Pancreas (tissue), 10 donors: ENCODE results near the gene RARG. TPM values are rescaled to one million over a fixed set of nuclear protein-coding genes. Genes with fewer than 3 reads are reported as not detected.

ENCODE experiments used
- ATAC-seq, 4 donors: fragments of 200-7000 bp; cut with Tn5 transposase; one replicate each; pipeline versions ENCODE4 v1.8.0 to v1.9.1; 2020; ENCODE audit warnings: mild to moderate bottlenecking in 4 of 4, moderate library complexity in 4 of 4
- DNase-seq, 6 donors: peaks; one replicate each; pipeline ENCODE4 v3.0.0-alpha.2; 2020
- FAIRE-seq: peaks from 2 replicates; lab custom pipeline; 2012; peaks lifted over from hg19 to GRCh38; lab: Jason Lieb, UNC
- H3K27ac ChIP-seq, 4 donors: fragments of 200-600 bp; sonication (generic); 1 replicate in 3 of 4; 2 replicates in 1 of 4; pipeline versions ENCODE4 v1.5.0 to v1.8.0; 2020
- H3K27me3 ChIP-seq, 4 donors: fragments of 200-600 bp; one replicate each; pipeline ENCODE4 v1.8.0; 2021
- H3K36me3 ChIP-seq, 3 donors: fragments of 200-600 bp; sonication (generic) in 1 of 3; one replicate each; pipeline versions ENCODE4 v1.5.0 to v1.8.0; 2020 to 2021
- H3K4me1 ChIP-seq, 3 donors: fragments of 200-600 bp; one replicate each; pipeline ENCODE4 v1.8.0; 2021
- H3K4me3 ChIP-seq, 4 donors: fragments of 200-600 bp; sonication (generic) in 2 of 4; one replicate each; pipeline versions ENCODE4 v1.5.0 to v1.8.0; 2020 to 2021
- H3K9me3 ChIP-seq, 4 donors: fragments of 200-600 bp; one replicate each; pipeline ENCODE4 v1.8.0; 2021
- WGBS, 2 donors: extraction: QIAGEN DNeasy Blood & Tissue Kit; methylation state at CpG; one replicate each; pipeline ENCODE4 v1.1.7; 2013; 5-methylcytosine and 5-hydroxymethylcytosine counted together
- intact Hi-C, 3 donors: fragments of 100-400 bp; cut with DNase I; formaldehyde crosslinking; loops; one replicate each; pipeline versions ENCODE4 v1.11.1 to v1.14.2; 2022
- polyA plus RNA-seq, 2 donors: library from polyadenylated mRNA; stranded (reverse); fragments of 200-250 nt; gene quantifications; one replicate each; pipeline ENCODE4 v1.2.3, GENCODE V29; 2013
- total RNA-seq, 6 donors: library from RNA; stranded (reverse); fragmentation: NEBNext Ultra II Directional in 4 of 6; extraction: Animal tissue kit (Norgen Biotek cat#: 25700) in 4 of 6; gene quantifications; one replicate each; pipeline versions ENCODE4 v1.2.1 to v1.2.4, GENCODE V29; 2021 to 2023
- TF ChIP-seq, protein P1 (sequence below), 4 donors: fragments of 200-600 bp; sonication (generic) in 3 of 4; IDR thresholded peaks; one replicate each; pipeline versions ENCODE4 v1.5.0 to v1.8.0; 2021; ENCODE audit warnings: antibody characterized with exemption in 4 of 4
- donor health status: healthy with polysubstance abuse.
- donor health status: DM: no; HTN: no; CAD: no; lungs with moderate emphysema.
- donor health status: DM: no; HTN: no; CAD: no.
- donor health status: control.
- donor health status: control.
- donor health status: Bipolar disorder and iron deficiency.
- donor health status: DM: yes; HTN: yes; CAD: no.
- donor health status: DM: no; HTN: no; CAD: no.
- donor health status: DM: no; HTN: no; CAD: no.
- donor health status: DM: yes; HTN: yes; CAD: no.

The RARG gene
- total and polyA plus RNA-seq, 8 donors, result 4.4 to 18.7 (median 8.7) TPM

DNA sequence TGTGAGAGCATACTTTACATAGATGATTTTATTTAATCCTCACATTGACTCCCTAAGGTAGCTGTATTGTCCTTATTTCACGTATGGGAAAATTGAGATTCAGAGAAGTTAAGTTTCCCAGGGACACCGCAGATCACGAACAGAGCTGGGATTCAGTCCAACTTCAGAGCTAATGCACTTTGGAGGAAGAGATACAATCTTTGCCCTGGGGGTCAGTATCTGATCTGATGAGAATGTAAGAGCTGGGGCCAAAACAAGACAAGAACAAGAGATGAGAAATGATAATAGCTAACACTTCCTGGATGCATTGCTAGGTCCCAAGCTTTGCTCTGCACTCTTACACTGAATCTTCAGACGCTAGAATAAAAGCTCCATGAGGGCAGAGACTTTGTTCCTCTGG, 45.3 kb downstream of the RARG start:
- H3K4me3 ChIP-seq, result no peak overlapping the region
- no peak overlapping the region for H3K27ac ChIP-seq
- FAIRE-seq (no peak), DNase-seq (no peak), ATAC-seq (no peak)
- no peaks in the 10 kb centered on the region for H3K27me3 ChIP-seq
- TF ChIP-seq, protein P1, sequence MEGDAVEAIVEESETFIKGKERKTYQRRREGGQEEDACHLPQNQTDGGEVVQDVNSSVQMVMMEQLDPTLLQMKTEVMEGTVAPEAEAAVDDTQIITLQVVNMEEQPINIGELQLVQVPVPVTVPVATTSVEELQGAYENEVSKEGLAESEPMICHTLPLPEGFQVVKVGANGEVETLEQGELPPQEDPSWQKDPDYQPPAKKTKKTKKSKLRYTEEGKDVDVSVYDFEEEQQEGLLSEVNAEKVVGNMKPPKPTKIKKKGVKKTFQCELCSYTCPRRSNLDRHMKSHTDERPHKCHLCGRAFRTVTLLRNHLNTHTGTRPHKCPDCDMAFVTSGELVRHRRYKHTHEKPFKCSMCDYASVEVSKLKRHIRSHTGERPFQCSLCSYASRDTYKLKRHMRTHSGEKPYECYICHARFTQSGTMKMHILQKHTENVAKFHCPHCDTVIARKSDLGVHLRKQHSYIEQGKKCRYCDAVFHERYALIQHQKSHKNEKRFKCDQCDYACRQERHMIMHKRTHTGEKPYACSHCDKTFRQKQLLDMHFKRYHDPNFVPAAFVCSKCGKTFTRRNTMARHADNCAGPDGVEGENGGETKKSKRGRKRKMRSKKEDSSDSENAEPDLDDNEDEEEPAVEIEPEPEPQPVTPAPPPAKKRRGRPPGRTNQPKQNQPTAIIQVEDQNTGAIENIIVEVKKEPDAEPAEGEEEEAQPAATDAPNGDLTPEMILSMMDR (IDR thresholded peaks at IDR 0.05), result no peak
- H3K9me3 ChIP-seq, result no peaks in the 10 kb centered on the region
- intact Hi-C loops, result no loop called here
- WGBS, 2 donors, result 86 to 89% methylated on average over 4 of the region's 4 CpGs
- peaks cover 5 to 30% (median 22%) of the 10 kb centered on the region in 3 donors for H3K36me3 ChIP-seq
- H3K4me1 ChIP-seq, result peaks cover 14 to 20% (median 19%) of the 10 kb centered on the region in 3 donors

DNA sequence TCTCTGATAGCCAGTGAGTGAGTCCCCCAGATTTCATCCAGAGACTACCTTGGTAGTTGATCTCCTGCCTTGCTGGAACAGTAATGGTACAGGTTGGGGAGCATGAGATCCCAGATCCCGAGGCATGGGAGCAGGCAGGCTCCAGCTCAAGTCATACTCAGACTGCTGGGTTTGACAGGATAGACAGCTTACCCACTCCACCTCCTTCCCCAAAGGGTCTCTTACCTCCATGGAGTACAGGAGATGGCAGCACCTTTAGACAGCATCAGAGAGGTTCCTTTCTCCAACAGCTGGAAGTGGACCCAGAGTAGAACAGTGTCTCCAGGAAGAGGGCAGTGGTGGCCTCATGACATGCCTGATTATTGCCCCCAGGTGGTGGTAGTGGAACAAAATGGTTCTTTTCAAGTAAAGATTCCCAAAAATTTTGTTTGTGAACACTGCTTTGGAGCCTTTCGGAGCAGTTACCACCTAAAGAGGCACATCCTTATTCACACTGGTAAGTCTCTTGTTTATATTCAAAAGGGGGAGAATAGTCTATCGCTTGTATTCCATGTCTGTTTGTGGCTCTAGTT, 46.3 kb downstream of the RARG start:
- Histone ChIP-seq H3K9me3 (no peaks in the 10 kb centered on the region), H3K36me3 (peaks cover 5 to 30% (median 22%) of the 10 kb centered on the region in 3 donors), H3K27me3 (no peaks in the 10 kb centered on the region), H3K4me3 (no peak overlapping the region), H3K27ac (no peak overlapping the region), H3K4me1 (peaks cover 14 to 24% (median 23%) of the 10 kb centered on the region in 3 donors)
- 95% methylated on average over 3 of the region's 3 CpGs for WGBS, 2 donors
- no peak for FAIRE-seq
- intact Hi-C loops, result no loop called here
- TF ChIP-seq, protein P1 (IDR thresholded peaks at IDR 0.05), result no peak
- ATAC-seq, result no peak
- DNase-seq, result no peak

DNA sequence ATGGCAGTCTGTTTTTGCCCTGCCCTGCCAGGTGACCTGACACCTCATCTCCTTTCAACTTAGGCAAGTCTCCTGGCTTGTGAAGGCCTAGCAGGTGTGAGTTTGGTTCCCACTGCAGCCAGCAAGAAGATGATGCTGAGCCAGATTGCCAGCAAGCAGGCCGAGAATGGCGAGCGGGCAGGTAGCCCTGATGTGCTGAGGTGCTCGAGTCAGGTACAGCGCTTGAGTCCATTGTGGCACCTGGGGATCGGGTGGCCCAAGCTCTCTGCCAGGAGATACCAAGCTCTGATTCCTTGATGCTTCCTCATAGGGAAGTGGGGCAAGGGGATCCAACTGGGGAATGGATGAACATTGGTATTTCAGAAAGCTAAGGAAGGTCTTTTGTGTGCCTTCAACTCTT, 47.2 kb downstream of the RARG start:
- peaks cover 5 to 30% (median 22%) of the 10 kb centered on the region in 3 donors for H3K36me3 ChIP-seq

DNA sequence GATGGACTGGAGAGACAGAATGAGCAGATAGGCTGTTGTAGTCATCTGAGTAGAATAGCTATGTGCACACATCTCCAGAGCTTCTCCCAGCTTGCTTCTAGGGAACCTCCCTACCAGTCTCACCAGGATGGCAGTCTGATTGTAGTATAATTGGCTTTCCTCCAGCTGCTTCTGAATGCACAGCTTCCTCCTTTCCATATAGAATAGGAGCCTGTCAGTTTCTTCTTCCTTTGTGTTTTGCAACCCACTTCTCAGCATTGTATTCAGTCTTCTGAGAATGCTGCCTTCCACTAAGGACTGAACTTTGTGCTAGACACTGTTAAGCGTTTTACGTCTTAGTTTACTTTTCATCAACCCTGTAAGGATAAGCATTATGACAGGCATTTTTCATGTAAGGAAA, 49.1 kb downstream of the RARG start:
- FAIRE-seq (no peak), DNase-seq (no peak), ATAC-seq (no peak)
- no peak overlapping the region for H3K27ac ChIP-seq
- WGBS, 2 donors, result 27 to 30% methylated on average over 2 of the region's 2 CpGs
- peaks cover 14 to 24% (median 23%) of the 10 kb centered on the region in 3 donors for H3K4me1 ChIP-seq
- intact Hi-C loops, result no loop called here
- TF ChIP-seq, protein P1 (IDR thresholded peaks at IDR 0.05), result no peak
- H3K27me3 ChIP-seq, result no peaks in the 10 kb centered on the region
- no peaks in the 10 kb centered on the region for H3K9me3 ChIP-seq
- H3K4me3 ChIP-seq, result no peak overlapping the region
- peaks cover 5 to 30% (median 22%) of the 10 kb centered on the region in 3 donors for H3K36me3 ChIP-seq

More for the DNA sequence above, 47.2 kb downstream of the RARG start:
- no peak overlapping the region for H3K4me3 ChIP-seq
- peaks cover 14 to 24% (median 23%) of the 10 kb centered on the region in 3 donors for H3K4me1 ChIP-seq
- ATAC-seq (no peak), FAIRE-seq (no peak), DNase-seq (no peak)
- 91 to 93% methylated on average over 6 of the region's 6 CpGs for WGBS, 2 donors
- H3K9me3 ChIP-seq, result no peaks in the 10 kb centered on the region
- no peaks in the 10 kb centered on the region for H3K27me3 ChIP-seq
- no peak overlapping the region for H3K27ac ChIP-seq
- intact Hi-C loops, result no loop called here
- TF ChIP-seq, protein P1 (IDR thresholded peaks at IDR 0.05), result no peak

DNA sequence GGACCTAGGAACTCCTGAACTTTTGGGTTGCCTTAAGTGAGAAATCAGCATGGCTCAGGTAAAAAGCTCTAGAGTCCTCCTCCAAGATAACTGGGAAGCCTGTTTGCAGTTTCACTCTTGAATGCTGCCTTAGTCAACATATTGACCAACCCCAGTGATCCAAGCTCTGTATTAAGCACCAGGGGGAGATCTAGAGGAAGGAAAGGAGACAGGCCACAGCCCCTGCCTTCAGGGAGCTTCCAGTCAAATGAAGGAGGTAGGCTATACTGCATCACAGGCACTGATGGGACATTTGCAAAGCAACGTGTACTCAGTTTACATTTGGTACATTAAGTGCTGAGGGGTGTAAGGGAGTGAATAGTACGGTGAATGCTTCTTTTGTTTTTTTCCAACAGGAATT, 50.1 kb downstream of the RARG start:
- intact Hi-C loops, result no loop called here
- Histone ChIP-seq H3K4me3 (peak overlapping the region in 2 of 4 donors; percentile 66 to 75), H3K9me3 (no peaks in the 10 kb centered on the region), H3K36me3 (peaks cover 2 to 29% (median 15%) of the 10 kb centered on the region in 3 donors), H3K27ac (no peak overlapping the region), H3K27me3 (no peaks in the 10 kb centered on the region), H3K4me1 (peaks cover 14 to 24% (median 23%) of the 10 kb centered on the region in 3 donors)
- no peak for DNase-seq
- FAIRE-seq, result no peak
- TF ChIP-seq, protein P1 (IDR thresholded peaks at IDR 0.05), result no peak
- ATAC-seq, result no peak
- WGBS, 2 donors, result 54 to 58% methylated on average over 2 of the region's 2 CpGs
